C4-2B (cell line): ENCODE data around the gene NRXN3.

Experiments used
- ZFX ChIP-seq: fragments of 450-650 bp; IDR thresholded peaks from 2 replicates; pipeline ENCODE4 v1.6.1; 2017
- TF ChIP-seq, protein P1 (sequence below): fragments of 450-650 bp; conservative IDR thresholded peaks from 2 replicates; pipeline ENCODE4 v1.5.1; 2017; ENCODE audit warnings: mild to moderate bottlenecking

GRCh38 chr14:79093531-79093930 is 923.4 kb downstream of the NRXN3 start:
- TF ChIP-seq, protein P1, sequence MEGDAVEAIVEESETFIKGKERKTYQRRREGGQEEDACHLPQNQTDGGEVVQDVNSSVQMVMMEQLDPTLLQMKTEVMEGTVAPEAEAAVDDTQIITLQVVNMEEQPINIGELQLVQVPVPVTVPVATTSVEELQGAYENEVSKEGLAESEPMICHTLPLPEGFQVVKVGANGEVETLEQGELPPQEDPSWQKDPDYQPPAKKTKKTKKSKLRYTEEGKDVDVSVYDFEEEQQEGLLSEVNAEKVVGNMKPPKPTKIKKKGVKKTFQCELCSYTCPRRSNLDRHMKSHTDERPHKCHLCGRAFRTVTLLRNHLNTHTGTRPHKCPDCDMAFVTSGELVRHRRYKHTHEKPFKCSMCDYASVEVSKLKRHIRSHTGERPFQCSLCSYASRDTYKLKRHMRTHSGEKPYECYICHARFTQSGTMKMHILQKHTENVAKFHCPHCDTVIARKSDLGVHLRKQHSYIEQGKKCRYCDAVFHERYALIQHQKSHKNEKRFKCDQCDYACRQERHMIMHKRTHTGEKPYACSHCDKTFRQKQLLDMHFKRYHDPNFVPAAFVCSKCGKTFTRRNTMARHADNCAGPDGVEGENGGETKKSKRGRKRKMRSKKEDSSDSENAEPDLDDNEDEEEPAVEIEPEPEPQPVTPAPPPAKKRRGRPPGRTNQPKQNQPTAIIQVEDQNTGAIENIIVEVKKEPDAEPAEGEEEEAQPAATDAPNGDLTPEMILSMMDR, result no peak
- TF ChIP-seq ZFX, result no peak
